ENCODE measurements around the gene MDN1. TPM values are rescaled to one million over a fixed set of nuclear protein-coding genes. Genes with fewer than 3 reads are reported as not detected.

MDN1 gene, protein sequence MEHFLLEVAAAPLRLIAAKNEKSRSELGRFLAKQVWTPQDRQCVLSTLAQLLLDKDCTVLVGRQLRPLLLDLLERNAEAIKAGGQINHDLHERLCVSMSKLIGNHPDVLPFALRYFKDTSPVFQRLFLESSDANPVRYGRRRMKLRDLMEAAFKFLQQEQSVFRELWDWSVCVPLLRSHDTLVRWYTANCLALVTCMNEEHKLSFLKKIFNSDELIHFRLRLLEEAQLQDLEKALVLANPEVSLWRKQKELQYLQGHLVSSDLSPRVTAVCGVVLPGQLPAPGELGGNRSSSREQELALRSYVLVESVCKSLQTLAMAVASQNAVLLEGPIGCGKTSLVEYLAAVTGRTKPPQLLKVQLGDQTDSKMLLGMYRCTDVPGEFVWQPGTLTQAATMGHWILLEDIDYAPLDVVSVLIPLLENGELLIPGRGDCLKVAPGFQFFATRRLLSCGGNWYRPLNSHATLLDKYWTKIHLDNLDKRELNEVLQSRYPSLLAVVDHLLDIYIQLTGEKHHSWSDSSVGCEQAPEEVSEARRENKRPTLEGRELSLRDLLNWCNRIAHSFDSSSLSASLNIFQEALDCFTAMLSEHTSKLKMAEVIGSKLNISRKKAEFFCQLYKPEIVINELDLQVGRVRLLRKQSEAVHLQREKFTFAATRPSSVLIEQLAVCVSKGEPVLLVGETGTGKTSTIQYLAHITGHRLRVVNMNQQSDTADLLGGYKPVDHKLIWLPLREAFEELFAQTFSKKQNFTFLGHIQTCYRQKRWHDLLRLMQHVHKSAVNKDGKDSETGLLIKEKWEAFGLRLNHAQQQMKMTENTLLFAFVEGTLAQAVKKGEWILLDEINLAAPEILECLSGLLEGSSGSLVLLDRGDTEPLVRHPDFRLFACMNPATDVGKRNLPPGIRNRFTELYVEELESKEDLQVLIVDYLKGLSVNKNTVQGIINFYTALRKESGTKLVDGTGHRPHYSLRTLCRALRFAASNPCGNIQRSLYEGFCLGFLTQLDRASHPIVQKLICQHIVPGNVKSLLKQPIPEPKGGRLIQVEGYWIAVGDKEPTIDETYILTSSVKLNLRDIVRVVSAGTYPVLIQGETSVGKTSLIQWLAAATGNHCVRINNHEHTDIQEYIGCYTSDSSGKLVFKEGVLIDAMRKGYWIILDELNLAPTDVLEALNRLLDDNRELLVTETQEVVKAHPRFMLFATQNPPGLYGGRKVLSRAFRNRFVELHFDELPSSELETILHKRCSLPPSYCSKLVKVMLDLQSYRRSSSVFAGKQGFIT (N-terminal part only)
- polyA plus RNA-seq (2012; rRNA removed) = 8.5 and 8.9 TPM in 2 replicates
- 8.1 and 10.7 TPM in 2 replicates for polyA plus RNA-seq (2012; cell fraction: cytosol; rRNA removed)
- 31.1 and 33.6 TPM in 2 replicates for polyA plus RNA-seq (2012; cell fraction: nucleus; rRNA removed)

- Histone ChIP-seq H3K36me3 (replicated peaks in 1 of 2; ENCODE audit: control insufficient read depth in 1 of 2, insufficient read depth in 2 of 2, low read length in 1 of 2) (peaks cover 0 to 3% of the 10 kb centered on the region in 2 experiments), H3K79me2 (ENCODE audit: insufficient read depth) (peaks cover 50% of the 10 kb centered on the region), H3K9me3 (no peaks in the 10 kb centered on the region), H3F3A (replicated peaks; ENCODE audit: insufficient read depth) (no peaks in the 10 kb centered on the region), H4K20me1 (ENCODE audit: insufficient read depth) (0 out of 2 replicates have a peak, but pooled peaks cover 5% of the 10 kb centered on the region), H2AFZ (ENCODE audit: low read depth) (peak within 1 kb of the TSS; percentile 83), H3K27me3 (ENCODE audit: insufficient read depth) (no peaks in the 10 kb centered on the region), H3K4me3 (ENCODE audit: low read depth in 2 of 2, low read length in 1 of 2) (peak within 1 kb of the TSS; percentile 80 to 87), H3K9ac (peak within 1 kb of the TSS; percentile 74), H3K4me2 (peak within 1 kb of the TSS; percentile 92), H3K27ac (ENCODE audit: low read depth in 2 of 2, low read length in 1 of 2) (peak within 1 kb of the TSS; percentile 64 to 65), H3K4me1 (ENCODE audit: control insufficient read depth in 1 of 2, insufficient read depth in 2 of 2, low read depth in 1 of 2, low read length in 1 of 2) (peaks cover 0 to 7% of the 10 kb centered on the region in 2 experiments; a peak in 1 of 4 replicates), H3K9me2 (no peaks in the 10 kb centered on the region)
- ChIA-PET CTCF (interaction anchor here (0.7 to 2.8 kb wide), 7 partner anchors 10 to 448 kb away, joined by 3 to 16 read pairs (median 3); partner anchors contain the start of gene CASP8AP2), POLR2A (interaction anchor here (0.7 to 2.0 kb wide), 2 partner anchors 9 to 151 kb away, joined by 3 to 22 read pairs; partner anchors contain the start of gene CASP8AP2)
- 1% methylated on average over 28 of the region's 65 CpGs for WGBS (ENCODE audit: low lambda C conversion rate)
- peak; percentile 94 for DNase-seq
- TF ChIP-seq MAX (IDR thresholded peaks at IDR 0.05; ENCODE audit: low read depth) (peak; percentile 99), RCOR1 (IDR thresholded peaks at IDR 0.05; ENCODE audit: low read length) (no peak), CHD2 (IDR thresholded peaks at IDR 0.05; ENCODE audit: low read length, partially characterized antibody) (peak; percentile 78), EZH2phosphoT487 (IDR thresholded peaks at IDR 0.05; ENCODE audit: borderline replicate concordance, low read depth) (no peak), FOSL2 (IDR thresholded peaks at IDR 0.05; ENCODE audit: borderline replicate concordance, low read depth) (no peak), TCF12 (IDR thresholded peaks at IDR 0.05) (no peak), TAF1 (IDR thresholded peaks at IDR 0.05; ENCODE audit: borderline replicate concordance, low read depth, low read length) (peak; percentile 82), GABPA (IDR thresholded peaks at IDR 0.05; ENCODE audit: low read depth) (peak; percentile 96), YY1 (IDR thresholded peaks at IDR 0.05; ENCODE audit: low read depth) (peak; percentile 71; the same call in 1 of the 2 replicates), USF2 (IDR thresholded peaks at IDR 0.05; ENCODE audit: borderline replicate concordance, low read depth, low read length) (no peak; the same call in none of the 2 replicates), POLR2AphosphoS5 (IDR thresholded peaks at IDR 0.05; ENCODE audit: low read depth, low read length) (peak; percentile 94), SIN3A (IDR thresholded peaks at IDR 0.05; ENCODE audit: borderline replicate concordance, low read depth, low read length) (peak; percentile 98)
- TF ChIP-seq, protein P1, sequence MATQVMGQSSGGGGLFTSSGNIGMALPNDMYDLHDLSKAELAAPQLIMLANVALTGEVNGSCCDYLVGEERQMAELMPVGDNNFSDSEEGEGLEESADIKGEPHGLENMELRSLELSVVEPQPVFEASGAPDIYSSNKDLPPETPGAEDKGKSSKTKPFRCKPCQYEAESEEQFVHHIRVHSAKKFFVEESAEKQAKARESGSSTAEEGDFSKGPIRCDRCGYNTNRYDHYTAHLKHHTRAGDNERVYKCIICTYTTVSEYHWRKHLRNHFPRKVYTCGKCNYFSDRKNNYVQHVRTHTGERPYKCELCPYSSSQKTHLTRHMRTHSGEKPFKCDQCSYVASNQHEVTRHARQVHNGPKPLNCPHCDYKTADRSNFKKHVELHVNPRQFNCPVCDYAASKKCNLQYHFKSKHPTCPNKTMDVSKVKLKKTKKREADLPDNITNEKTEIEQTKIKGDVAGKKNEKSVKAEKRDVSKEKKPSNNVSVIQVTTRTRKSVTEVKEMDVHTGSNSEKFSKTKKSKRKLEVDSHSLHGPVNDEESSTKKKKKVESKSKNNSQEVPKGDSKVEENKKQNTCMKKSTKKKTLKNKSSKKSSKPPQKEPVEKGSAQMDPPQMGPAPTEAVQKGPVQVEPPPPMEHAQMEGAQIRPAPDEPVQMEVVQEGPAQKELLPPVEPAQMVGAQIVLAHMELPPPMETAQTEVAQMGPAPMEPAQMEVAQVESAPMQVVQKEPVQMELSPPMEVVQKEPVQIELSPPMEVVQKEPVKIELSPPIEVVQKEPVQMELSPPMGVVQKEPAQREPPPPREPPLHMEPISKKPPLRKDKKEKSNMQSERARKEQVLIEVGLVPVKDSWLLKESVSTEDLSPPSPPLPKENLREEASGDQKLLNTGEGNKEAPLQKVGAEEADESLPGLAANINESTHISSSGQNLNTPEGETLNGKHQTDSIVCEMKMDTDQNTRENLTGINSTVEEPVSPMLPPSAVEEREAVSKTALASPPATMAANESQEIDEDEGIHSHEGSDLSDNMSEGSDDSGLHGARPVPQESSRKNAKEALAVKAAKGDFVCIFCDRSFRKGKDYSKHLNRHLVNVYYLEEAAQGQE (IDR thresholded peaks at IDR 0.05; ENCODE audit: low read depth, low read length) = peak; percentile 35; the same call in 1 of the 2 replicates
- TF ChIP-seq, protein P2, sequence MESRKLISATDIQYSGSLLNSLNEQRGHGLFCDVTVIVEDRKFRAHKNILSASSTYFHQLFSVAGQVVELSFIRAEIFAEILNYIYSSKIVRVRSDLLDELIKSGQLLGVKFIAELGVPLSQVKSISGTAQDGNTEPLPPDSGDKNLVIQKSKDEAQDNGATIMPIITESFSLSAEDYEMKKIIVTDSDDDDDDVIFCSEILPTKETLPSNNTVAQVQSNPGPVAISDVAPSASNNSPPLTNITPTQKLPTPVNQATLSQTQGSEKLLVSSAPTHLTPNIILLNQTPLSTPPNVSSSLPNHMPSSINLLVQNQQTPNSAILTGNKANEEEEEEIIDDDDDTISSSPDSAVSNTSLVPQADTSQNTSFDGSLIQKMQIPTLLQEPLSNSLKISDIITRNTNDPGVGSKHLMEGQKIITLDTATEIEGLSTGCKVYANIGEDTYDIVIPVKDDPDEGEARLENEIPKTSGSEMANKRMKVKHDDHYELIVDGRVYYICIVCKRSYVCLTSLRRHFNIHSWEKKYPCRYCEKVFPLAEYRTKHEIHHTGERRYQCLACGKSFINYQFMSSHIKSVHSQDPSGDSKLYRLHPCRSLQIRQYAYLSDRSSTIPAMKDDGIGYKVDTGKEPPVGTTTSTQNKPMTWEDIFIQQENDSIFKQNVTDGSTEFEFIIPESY (IDR thresholded peaks at IDR 0.05; ENCODE audit: borderline replicate concordance, low read depth) = no peak
- TF ChIP-seq, protein P3, sequence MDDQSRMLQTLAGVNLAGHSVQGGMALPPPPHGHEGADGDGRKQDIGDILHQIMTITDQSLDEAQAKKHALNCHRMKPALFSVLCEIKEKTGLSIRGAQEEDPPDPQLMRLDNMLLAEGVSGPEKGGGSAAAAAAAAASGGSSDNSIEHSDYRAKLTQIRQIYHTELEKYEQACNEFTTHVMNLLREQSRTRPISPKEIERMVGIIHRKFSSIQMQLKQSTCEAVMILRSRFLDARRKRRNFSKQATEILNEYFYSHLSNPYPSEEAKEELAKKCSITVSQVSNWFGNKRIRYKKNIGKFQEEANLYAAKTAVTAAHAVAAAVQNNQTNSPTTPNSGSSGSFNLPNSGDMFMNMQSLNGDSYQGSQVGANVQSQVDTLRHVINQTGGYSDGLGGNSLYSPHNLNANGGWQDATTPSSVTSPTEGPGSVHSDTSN (IDR thresholded peaks at IDR 0.05) = peak; percentile 90
- TF ChIP-seq, protein P4, sequence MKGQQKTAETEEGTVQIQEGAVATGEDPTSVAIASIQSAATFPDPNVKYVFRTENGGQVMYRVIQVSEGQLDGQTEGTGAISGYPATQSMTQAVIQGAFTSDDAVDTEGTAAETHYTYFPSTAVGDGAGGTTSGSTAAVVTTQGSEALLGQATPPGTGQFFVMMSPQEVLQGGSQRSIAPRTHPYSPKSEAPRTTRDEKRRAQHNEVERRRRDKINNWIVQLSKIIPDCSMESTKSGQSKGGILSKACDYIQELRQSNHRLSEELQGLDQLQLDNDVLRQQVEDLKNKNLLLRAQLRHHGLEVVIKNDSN (IDR thresholded peaks at IDR 0.05; ENCODE audit: borderline replicate concordance, low read depth) = peak; percentile 87
Measured at GRCh38 chr6:89819336-89820130, at the start of gene MDN1. TSS of gene MDN1 (minus strand) at chr6:89819794. CDS start at chr6:89819607, 187 bp downstream.

All from SK-N-SH (cell line).